Thyroid gland (tissue), 4 donors: Measurements from ENCODE around the gene GALNT18.

Experiments used
- POLR2A ChIP-seq, 2 donors: fragments of 450-650 bp; IDR thresholded peaks; one replicate each; pipeline ENCODE4 v1.6.1; 2017; ENCODE audit warnings: antibody characterized with exemption in 2 of 2, mild to moderate bottlenecking in 2 of 2, moderate library complexity in 1 of 2
- TF ChIP-seq, protein P1 (sequence below), 6 experiments: fragments of 200-600 bp in 3 of 6; fragments of 450-650 bp in 3 of 6; sonication (generic) in 3 of 6; IDR thresholded peaks; one replicate each; pipeline ENCODE4 v1.5.1; 2016 to 2019; ENCODE audit warnings: antibody characterized with exemption in 6 of 6, mild to moderate bottlenecking in 2 of 6, inconsistent platforms in 1 of 6, moderate library complexity in 1 of 6

DNA sequence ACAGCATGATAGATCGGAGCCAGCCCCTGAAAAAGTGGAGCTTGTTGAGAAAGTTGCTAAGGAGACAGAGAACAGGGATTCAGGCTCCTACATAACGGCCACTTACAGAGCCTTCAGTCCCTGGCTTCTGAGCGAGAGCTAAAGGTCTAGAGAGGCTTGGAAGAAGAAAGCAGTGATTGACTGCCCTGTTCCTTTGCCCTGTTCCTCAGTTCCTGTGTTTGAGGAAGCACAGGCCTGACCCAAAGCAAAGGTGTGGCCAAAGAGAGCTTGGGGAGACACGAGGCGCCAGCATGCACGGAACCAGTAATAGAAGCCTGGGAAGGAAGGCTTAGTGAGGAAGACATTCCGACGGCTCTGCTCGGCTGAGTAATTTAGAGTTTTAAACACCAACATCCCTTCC is 194.7 kb downstream of the GALNT18 start:
- TF ChIP-seq, protein P1, sequence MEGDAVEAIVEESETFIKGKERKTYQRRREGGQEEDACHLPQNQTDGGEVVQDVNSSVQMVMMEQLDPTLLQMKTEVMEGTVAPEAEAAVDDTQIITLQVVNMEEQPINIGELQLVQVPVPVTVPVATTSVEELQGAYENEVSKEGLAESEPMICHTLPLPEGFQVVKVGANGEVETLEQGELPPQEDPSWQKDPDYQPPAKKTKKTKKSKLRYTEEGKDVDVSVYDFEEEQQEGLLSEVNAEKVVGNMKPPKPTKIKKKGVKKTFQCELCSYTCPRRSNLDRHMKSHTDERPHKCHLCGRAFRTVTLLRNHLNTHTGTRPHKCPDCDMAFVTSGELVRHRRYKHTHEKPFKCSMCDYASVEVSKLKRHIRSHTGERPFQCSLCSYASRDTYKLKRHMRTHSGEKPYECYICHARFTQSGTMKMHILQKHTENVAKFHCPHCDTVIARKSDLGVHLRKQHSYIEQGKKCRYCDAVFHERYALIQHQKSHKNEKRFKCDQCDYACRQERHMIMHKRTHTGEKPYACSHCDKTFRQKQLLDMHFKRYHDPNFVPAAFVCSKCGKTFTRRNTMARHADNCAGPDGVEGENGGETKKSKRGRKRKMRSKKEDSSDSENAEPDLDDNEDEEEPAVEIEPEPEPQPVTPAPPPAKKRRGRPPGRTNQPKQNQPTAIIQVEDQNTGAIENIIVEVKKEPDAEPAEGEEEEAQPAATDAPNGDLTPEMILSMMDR (IDR thresholded peaks at IDR 0.05): no peak
- no peak for TF ChIP-seq POLR2A (IDR thresholded peaks at IDR 0.05)
